NCI-H1436 treated with DMSO at 0.1 percent for 48 hours (cell line): ENCODE results near the gene SLX4IP.
A peak's percentile ranks its signal among the peaks of the same experiment; 100 is the strongest.

Source experiments
- DNase-seq: peaks from one replicate; lab custom pipeline; 2025; lab: John Stamatoyannopoulos, UW

The SLX4IP gene

GRCh38 chr20:10466325-10466724 is 31.2 kb downstream of the SLX4IP start:
- DNase-seq: no peak

GRCh38 chr20:10466855-10467254 is 31.8 kb downstream of the SLX4IP start:
- DNase-seq: no peak

GRCh38 chr20:10467681-10468339 is 32.7 kb downstream of the SLX4IP start:
- DNase-seq: no peak

GRCh38 chr20:10468340-10468845 is 33.3 kb downstream of the SLX4IP start:
- no peak for DNase-seq

- no peak for DNase-seq
These were observed 34.0 kb downstream of the SLX4IP start for GRCh38 chr20:10469056-10469455.

- peak; percentile 52 for DNase-seq
These were observed 34.5 kb downstream of the SLX4IP start for GRCh38 chr20:10469599-10469998.

GRCh38 chr20:10470276-10470675 is 35.2 kb downstream of the SLX4IP start:
- no peak for DNase-seq

GRCh38 chr20:10472871-10473270 is 37.8 kb downstream of the SLX4IP start:
- no peak for DNase-seq

GRCh38 chr20:10474606-10475184 is 39.6 kb downstream of the SLX4IP start:
- no peak for DNase-seq

GRCh38 chr20:10475225-10475624 is 40.1 kb downstream of the SLX4IP start:
- DNase-seq: no peak

- no peak for DNase-seq
These were observed 41.2 kb downstream of the SLX4IP start for GRCh38 chr20:10476319-10476724.

- no peak for DNase-seq
These were observed 43.1 kb downstream of the SLX4IP start for GRCh38 chr20:10478205-10478604.

- no peak for DNase-seq
These were observed 43.8 kb downstream of the SLX4IP start for GRCh38 chr20:10478930-10479329.

GRCh38 chr20:10481676-10482075 is 46.6 kb downstream of the SLX4IP start:
- DNase-seq: no peak

- DNase-seq: no peak
These were observed 48.6 kb downstream of the SLX4IP start for GRCh38 chr20:10483691-10484090.

- DNase-seq: no peak
These were observed 52.3 kb downstream of the SLX4IP start for GRCh38 chr20:10487142-10488136.

GRCh38 chr20:10488534-10488933 is 53.4 kb downstream of the SLX4IP start:
- DNase-seq: no peak

GRCh38 chr20:10489853-10490252 is 54.7 kb downstream of the SLX4IP start:
- DNase-seq: no peak

GRCh38 chr20:10490257-10490656 is 55.2 kb downstream of the SLX4IP start:
- DNase-seq: no peak

GRCh38 chr20:10490706-10491105 is 55.6 kb downstream of the SLX4IP start:
- DNase-seq: no peak

- no peak for DNase-seq
These were observed 57.0 kb downstream of the SLX4IP start for GRCh38 chr20:10492065-10492464.

- DNase-seq: no peak
These were observed 57.7 kb downstream of the SLX4IP start for GRCh38 chr20:10492844-10493243.

GRCh38 chr20:10495173-10495572 is 60.1 kb downstream of the SLX4IP start:
- no peak for DNase-seq
